Suprapubic skin (tissue), 4 donors: ENCODE measurements around the gene GPR62. TPM values are rescaled to one million over a fixed set of nuclear protein-coding genes. Genes with fewer than 3 reads are reported as not detected.
A peak's percentile ranks its signal among the peaks of the same experiment; 100 is the strongest.

Experiments used
- DNase-seq, 2 donors: peaks; one replicate each; pipeline ENCODE4 v3.0.0-alpha.2; 2019; ENCODE audit warnings: low spot score in 2 of 2
- H3K27ac ChIP-seq: fragments of 200-600 bp; sonication (generic); one replicate; pipeline ENCODE4 v1.5.1; 2019
- H3K27me3 ChIP-seq: fragments of 200-600 bp; sonication (generic); one replicate; pipeline ENCODE4 v1.5.1; 2019
- H3K36me3 ChIP-seq: fragments of 200-600 bp; sonication (generic); one replicate; pipeline ENCODE4 v1.5.1; 2019
- H3K4me1 ChIP-seq: fragments of 200-600 bp; sonication (generic); one replicate; pipeline ENCODE4 v1.5.1; 2019
- H3K4me3 ChIP-seq: fragments of 200-600 bp; sonication (generic); one replicate; pipeline ENCODE4 v1.5.1; 2019; ENCODE audit warnings: mild to moderate bottlenecking
- H3K9me3 ChIP-seq: fragments of 200-600 bp; sonication (generic); one replicate; pipeline ENCODE4 v1.5.1; 2019
- EP300 ChIP-seq: sonication (generic); formaldehyde crosslinking; IDR thresholded peaks from one replicate; pipeline ENCODE4 v1.6.1; 2017; ENCODE audit warnings: antibody characterized with exemption
- POLR2A ChIP-seq, 2 donors: fragments of 450-650 bp; IDR thresholded peaks; one replicate each; pipeline ENCODE4 v1.6.1; 2017; ENCODE audit warnings: antibody characterized with exemption in 2 of 2, mild to moderate bottlenecking in 2 of 2, moderate library complexity in 2 of 2
- POLR2AphosphoS5 ChIP-seq, 3 donors: sonication (generic); formaldehyde crosslinking; IDR thresholded peaks; one replicate each; pipeline ENCODE4 v1.6.1; 2017; ENCODE audit warnings: antibody characterized with exemption in 3 of 3
- WGBS: methylation state at CpG from one replicate; pipeline ENCODE4 v1.1.5; 2018; 5-methylcytosine and 5-hydroxymethylcytosine counted together
- total RNA-seq, 4 donors: library from RNA; depleted of rRNA; stranded (reverse); fragments of >200 nt; gene quantifications; one replicate each; pipeline ENCODE4 v1.1.0, GENCODE V29; 2016
- TF ChIP-seq, protein P1 (sequence below), 2 donors: fragments of 200-600 bp in 1 of 2; fragments of 450-650 bp in 1 of 2; sonication (generic) in 1 of 2; IDR thresholded peaks; one replicate each; pipeline ENCODE4 v1.5.1; 2016 to 2019; ENCODE audit warnings: antibody characterized with exemption in 2 of 2, mild to moderate bottlenecking in 1 of 2, moderate library complexity in 1 of 2

Gene GPR62
- total RNA-seq, 4 donors from 2014 or later, result not detected

DNA sequence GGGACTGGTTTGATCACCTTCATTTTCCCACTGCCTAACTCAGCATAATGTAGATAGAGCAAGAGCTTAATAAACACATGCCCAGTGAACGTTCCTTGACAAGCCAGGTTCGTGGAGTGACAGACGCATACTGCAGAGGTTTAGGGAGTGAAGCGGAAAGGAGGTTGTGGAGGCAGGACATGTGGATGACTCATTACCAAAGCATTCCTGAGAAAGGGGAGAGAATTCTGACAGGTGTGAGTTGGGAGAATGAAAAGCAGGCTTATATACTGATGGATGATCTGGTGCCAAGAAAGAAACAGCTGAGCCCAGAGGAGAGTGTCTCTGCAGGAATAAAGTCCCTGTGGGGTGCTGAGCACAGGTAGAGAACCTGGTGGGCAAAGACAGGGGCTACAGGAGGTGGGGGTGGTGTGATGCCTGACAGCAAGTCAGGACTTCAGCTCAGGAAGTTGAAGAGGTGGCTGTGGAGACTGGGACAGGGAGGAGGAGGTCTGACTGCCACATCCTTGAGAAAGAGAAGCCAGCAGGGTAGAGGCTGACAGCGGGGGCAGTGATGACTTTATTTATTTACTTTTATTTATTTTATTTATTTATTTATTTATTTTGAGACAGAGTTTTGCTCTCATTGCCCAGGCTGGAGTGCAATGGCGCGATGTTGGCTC lies 42.9 kb downstream of the GPR62 start:
- whole genome bisulfite sequencing, result 61% methylated on average over 7 of the region's 7 CpGs
- peaks cover 30% of the 10 kb centered on the region for H3K4me1 ChIP-seq
- H3K27me3 ChIP-seq, result no peaks in the 10 kb centered on the region
- no peak for TF ChIP-seq POLR2A (IDR thresholded peaks at IDR 0.05)
- TF ChIP-seq, protein P1, sequence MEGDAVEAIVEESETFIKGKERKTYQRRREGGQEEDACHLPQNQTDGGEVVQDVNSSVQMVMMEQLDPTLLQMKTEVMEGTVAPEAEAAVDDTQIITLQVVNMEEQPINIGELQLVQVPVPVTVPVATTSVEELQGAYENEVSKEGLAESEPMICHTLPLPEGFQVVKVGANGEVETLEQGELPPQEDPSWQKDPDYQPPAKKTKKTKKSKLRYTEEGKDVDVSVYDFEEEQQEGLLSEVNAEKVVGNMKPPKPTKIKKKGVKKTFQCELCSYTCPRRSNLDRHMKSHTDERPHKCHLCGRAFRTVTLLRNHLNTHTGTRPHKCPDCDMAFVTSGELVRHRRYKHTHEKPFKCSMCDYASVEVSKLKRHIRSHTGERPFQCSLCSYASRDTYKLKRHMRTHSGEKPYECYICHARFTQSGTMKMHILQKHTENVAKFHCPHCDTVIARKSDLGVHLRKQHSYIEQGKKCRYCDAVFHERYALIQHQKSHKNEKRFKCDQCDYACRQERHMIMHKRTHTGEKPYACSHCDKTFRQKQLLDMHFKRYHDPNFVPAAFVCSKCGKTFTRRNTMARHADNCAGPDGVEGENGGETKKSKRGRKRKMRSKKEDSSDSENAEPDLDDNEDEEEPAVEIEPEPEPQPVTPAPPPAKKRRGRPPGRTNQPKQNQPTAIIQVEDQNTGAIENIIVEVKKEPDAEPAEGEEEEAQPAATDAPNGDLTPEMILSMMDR (IDR thresholded peaks at IDR 0.05), result no peak
- no peak for TF ChIP-seq EP300
- no peak for TF ChIP-seq POLR2AphosphoS5 (IDR thresholded peaks at IDR 0.05)
- H3K36me3 ChIP-seq, result peaks cover 19% of the 10 kb centered on the region
- no peak overlapping the region for H3K27ac ChIP-seq
- DNase-seq, result no peak
- H3K4me3 ChIP-seq, result no peak overlapping the region
- no peaks in the 10 kb centered on the region for H3K9me3 ChIP-seq

DNA sequence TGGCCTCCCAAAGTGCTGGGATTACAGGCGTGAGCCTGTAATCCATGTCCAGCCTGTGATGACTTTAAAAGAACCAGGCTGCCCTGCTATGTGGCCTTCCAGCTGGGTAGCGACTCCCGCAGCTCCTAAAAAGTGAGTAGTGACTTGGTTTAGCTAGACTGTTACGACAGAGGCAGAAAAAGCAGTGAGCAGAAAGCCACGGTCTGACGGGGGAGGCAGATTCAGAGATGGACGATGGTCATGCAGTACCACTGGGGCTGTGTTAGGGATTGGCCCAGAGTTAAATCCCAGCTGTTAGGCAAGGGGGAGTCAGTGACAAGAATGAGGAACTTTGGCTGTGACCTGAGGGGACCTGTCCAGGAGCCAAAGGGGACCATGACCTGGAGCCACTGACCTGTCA lies 43.6 kb downstream of the GPR62 start:
- Histone ChIP-seq H3K4me1 (peaks cover 26% of the 10 kb centered on the region), H3K9me3 (no peaks in the 10 kb centered on the region), H3K27me3 (no peaks in the 10 kb centered on the region), H3K27ac (no peak overlapping the region), H3K36me3 (peaks cover 11% of the 10 kb centered on the region), H3K4me3 (no peak overlapping the region)
- no peak for DNase-seq
- TF ChIP-seq, protein P1 (IDR thresholded peaks at IDR 0.05), result no peak
- TF ChIP-seq POLR2AphosphoS5 (IDR thresholded peaks at IDR 0.05), result no peak
- no peak for TF ChIP-seq EP300
- TF ChIP-seq POLR2A (IDR thresholded peaks at IDR 0.05), result no peak
- WGBS, result 83% methylated on average over 7 of the region's 7 CpGs

DNA sequence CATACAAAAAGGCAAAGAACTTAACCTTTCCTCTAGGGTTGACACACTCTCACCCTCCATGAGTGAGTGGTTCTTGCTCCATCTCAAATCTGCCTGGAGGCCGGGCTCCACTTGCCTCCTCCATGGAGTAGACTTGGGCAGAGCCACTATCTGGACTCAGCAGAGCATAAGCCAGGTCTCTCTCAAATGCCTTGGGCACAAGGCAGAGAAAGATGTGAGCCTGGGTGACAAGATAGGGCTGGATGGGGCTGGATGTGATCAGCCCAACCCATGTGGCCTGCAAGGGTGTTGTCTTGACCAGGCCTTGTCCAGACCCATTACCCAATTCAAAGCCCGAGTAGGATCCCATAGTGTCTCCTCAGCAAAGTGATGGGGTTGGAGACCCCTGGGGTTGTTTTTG lies 44.7 kb downstream of the GPR62 start:
- H3K4me1 ChIP-seq, result peaks cover 24% of the 10 kb centered on the region
- H3K27ac ChIP-seq, result no peak overlapping the region
- peaks cover under 1% of the 10 kb centered on the region for H3K36me3 ChIP-seq
- H3K9me3 ChIP-seq, result no peaks in the 10 kb centered on the region
- 87% methylated on average over 2 of the region's 2 CpGs for WGBS
- DNase-seq, result no peak
- no peak overlapping the region for H3K4me3 ChIP-seq
- no peaks in the 10 kb centered on the region for H3K27me3 ChIP-seq
- TF ChIP-seq POLR2AphosphoS5 (IDR thresholded peaks at IDR 0.05) (no peak), POLR2A (IDR thresholded peaks at IDR 0.05) (no peak), EP300 (no peak)
- TF ChIP-seq, protein P1 (IDR thresholded peaks at IDR 0.05), result no peak

DNA sequence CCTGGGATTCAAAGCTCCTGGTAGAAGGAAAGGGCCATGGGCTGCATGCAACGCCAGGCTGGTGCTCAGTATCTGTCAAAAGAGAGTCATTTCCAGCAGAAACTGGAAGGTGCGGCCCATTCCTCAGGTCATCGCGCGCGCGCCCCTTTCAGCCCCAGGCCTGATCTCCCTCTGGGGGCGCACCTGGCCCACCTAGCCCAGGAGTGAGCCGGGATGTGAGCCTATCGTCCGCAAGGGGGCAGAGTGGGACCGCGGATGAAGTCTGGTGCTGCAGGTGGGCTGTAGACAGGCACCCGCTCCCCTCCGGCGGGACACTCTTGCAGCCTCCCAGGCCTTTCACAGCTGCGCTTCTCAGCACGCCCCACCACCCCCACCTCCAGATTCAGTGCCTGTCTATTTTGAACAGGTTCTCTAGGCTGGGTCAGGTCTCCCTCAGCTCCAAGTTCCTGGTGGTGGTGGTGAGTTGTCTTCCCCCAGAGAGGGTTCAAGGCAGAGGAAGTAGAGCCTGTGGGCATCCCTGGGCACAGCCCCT lies 46.3 kb downstream of the GPR62 start:
- Histone ChIP-seq H3K4me3 (no peak overlapping the region), H3K9me3 (no peaks in the 10 kb centered on the region), H3K4me1 (peaks cover 31% of the 10 kb centered on the region), H3K27me3 (no peaks in the 10 kb centered on the region), H3K36me3 (no peaks in the 10 kb centered on the region), H3K27ac (no peak overlapping the region)
- peak; percentile 85 to 87 for DNase-seq
- TF ChIP-seq, protein P1 (IDR thresholded peaks at IDR 0.05), result peak; percentile 76 to 81
- no peak for TF ChIP-seq POLR2A (IDR thresholded peaks at IDR 0.05)
- WGBS, result 3% methylated on average over 17 of the region's 18 CpGs

DNA sequence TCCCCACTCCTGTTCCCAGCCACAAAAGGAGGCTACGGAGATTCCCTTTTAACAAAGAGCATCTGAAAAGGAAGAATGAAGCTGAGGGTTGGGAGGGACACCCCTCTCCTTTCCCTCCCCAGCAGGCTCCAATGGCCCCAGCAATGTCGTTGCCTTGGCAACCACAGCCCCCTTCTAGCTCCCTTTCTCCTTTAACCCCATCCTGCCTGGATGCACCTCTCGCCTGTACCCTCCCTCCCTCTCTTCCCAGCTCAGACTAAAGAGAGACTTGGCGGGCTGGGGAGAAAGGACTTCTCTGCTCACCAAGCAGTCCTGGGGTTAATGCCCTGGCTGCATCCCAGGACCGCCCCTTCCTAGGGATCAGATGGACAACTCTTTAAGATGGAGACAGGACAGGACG lies 47.6 kb downstream of the GPR62 start:
- no peak overlapping the region for H3K27ac ChIP-seq
- no peaks in the 10 kb centered on the region for H3K36me3 ChIP-seq
- H3K4me3 ChIP-seq, result no peak overlapping the region
- whole genome bisulfite sequencing, result 82% methylated on average over 6 of the region's 6 CpGs
- H3K9me3 ChIP-seq, result no peaks in the 10 kb centered on the region
- no peak for TF ChIP-seq POLR2A (IDR thresholded peaks at IDR 0.05)
- TF ChIP-seq, protein P1 (IDR thresholded peaks at IDR 0.05), result no peak
- H3K27me3 ChIP-seq, result no peaks in the 10 kb centered on the region
- peaks cover 32% of the 10 kb centered on the region for H3K4me1 ChIP-seq
- no peak for DNase-seq
